Aorta (tissue), 5 donors: ENCODE measurements around the gene NUBP2. TPM values are rescaled to one million over a fixed set of nuclear protein-coding genes. Genes with fewer than 3 reads are reported as not detected.

ENCODE experiments used
- ATAC-seq: fragments of 200-7000 bp; cut with Tn5 transposase; one replicate; pipeline ENCODE4 v1.9.1; 2022; ENCODE audit warnings: moderate library complexity; ENCODE audit not compliant: low FRiP score
- DNase-seq, 2 donors: peaks; one replicate each; pipeline ENCODE4 v3.0.0-alpha.2; 2020
- H3K27ac ChIP-seq, 2 donors: one replicate each; pipeline ENCODE4 v1.5.1; 2013; ENCODE audit warnings: low read length in 2 of 2, mild to moderate bottlenecking in 2 of 2, moderate library complexity in 2 of 2, control low read depth in 1 of 2, inconsistent platforms in 1 of 2, low read depth in 1 of 2
- H3K27me3 ChIP-seq, 2 donors: one replicate each; pipeline ENCODE4 v1.6.1; 2013; ENCODE audit warnings: control low read depth in 1 of 2, low read length in 1 of 2, mild to moderate bottlenecking in 1 of 2, moderate library complexity in 1 of 2; ENCODE audit not compliant: insufficient read depth in 2 of 2, control insufficient read depth in 1 of 2
- H3K36me3 ChIP-seq, 2 donors: one replicate each; pipeline ENCODE4 v1.6.1; 2013; ENCODE audit warnings: control low read depth in 1 of 2, low read length in 1 of 2, mild to moderate bottlenecking in 1 of 2; ENCODE audit not compliant: insufficient read depth in 2 of 2, control insufficient read depth in 1 of 2
- H3K4me1 ChIP-seq, 2 donors: one replicate each; pipeline ENCODE4 v1.6.1; 2013; ENCODE audit warnings: low read length in 2 of 2, control low read depth in 1 of 2, mild to moderate bottlenecking in 1 of 2, moderate library complexity in 1 of 2; ENCODE audit not compliant: insufficient read depth in 2 of 2, control insufficient read depth in 1 of 2
- H3K4me3 ChIP-seq, 2 donors: one replicate each; pipeline ENCODE4 v1.5.1; 2013; ENCODE audit warnings: low read length in 2 of 2, control low read depth in 1 of 2, mild to moderate bottlenecking in 1 of 2
- H3K9me3 ChIP-seq: one replicate; pipeline ENCODE4 v1.6.1; 2013; ENCODE audit warnings: mild to moderate bottlenecking, low read length; ENCODE audit not compliant: control insufficient read depth
- WGBS, 2 donors: extraction: QIAGEN DNeasy Blood & Tissue Kit; methylation state at CpG; one replicate each; pipeline ENCODE4 v1.1.7; 2013; 5-methylcytosine and 5-hydroxymethylcytosine counted together
- intact Hi-C, 2 donors: fragments of 100-400 bp; cut with DNase I; formaldehyde crosslinking; loops; one replicate each; pipeline versions ENCODE4 v1.14.2 to v1.15.0; 2022
- polyA plus RNA-seq, 2 donors: library from polyadenylated mRNA; stranded (reverse); fragments of 200-250 nt; gene quantifications; one replicate each; pipeline ENCODE4 v1.2.3, GENCODE V29; 2013
- total RNA-seq, 2 donors: library from RNA; stranded (reverse); fragmentation: NEBNext Ultra II Directional; extraction: Animal tissue kit (Norgen Biotek cat#: 25700); gene quantifications; one replicate each; pipeline ENCODE4 v1.2.1, GENCODE V29; 2021
- donor health status: healthy with polysubstance abuse.
- donor health status: Bipolar disorder and iron deficiency.
- donor health status: DM: no; HTN: no; CAD: no.
- donor health status: DM: no; HTN: no; CAD: no.
- donor health status: DM: yes; HTN: yes; CAD: no.

The NUBP2 gene
- total and polyA plus RNA-seq, 4 donors, result 30.7 to 92.4 (median 44.1) TPM

DNA sequence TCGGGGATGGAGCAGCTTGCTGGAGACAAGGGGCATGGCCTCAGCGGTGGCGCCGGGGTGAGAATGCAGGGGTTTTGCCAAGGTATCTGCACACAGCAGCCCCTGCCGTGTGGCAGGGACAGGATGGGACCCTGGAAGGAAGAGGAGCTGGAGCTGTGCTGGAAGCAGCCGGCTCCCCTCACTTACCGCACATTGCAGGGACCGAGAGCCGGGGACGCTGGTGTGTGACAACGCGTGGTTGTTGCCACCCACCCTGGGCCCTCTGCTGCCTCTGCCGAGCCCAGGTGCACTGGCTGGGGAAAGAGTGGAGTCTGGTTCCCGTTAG is 3.0 kb downstream of the NUBP2 start:
- intact Hi-C loops, result no loop called here
- Histone ChIP-seq H3K9me3 (no peaks in the 10 kb centered on the region), H3K27ac (no peak overlapping the region), H3K36me3 (no peaks in the 10 kb centered on the region), H3K4me3 (no peak overlapping the region), H3K27me3 (no peaks in the 10 kb centered on the region), H3K4me1 (no peaks in the 10 kb centered on the region)
- 85 to 89% methylated on average over 14 of the region's 14 CpGs for WGBS, 2 donors
- ATAC-seq (no peak), DNase-seq (peak in 1 of 2 donors; percentile 51)

DNA sequence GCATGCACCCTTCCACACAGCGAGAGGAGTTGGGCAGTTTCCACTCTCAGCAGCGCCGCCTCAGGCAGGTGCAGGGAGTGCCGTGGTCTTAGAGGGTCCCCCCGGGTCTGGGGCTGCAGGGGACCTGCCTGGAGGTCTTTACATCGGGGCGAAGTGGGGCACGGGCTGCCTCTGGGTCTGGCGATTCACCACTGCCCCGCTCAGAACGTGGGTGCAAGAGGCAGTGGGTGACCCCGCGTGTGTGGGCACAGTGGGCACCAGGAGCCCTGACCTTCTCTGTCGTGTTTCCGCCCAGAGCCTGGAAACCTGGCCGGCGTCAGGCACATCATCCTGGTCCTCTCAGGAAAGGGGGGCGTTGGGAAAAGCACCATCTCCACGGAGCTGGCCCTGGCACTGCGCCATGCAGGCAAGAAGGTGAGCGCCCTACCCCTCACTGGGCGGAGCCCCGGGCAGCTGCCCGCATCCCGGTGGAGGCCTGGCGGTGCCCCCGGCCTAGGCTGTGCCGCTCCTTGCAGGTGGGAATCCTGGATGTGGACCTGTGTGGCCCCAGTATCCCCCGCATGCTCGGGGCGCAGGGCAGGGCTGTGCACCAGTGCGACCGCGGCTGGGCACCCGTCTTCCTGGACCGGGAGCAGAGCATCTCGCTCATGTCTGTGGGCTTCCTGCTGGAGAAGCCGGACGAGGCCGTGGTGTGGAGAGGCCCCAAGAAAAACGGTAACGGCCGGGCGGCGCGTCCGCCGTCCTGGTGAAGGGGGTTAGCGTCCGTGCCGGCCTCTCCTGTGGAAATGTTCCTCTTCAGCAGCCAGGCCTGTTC is 3.7 kb downstream of the NUBP2 start:
- Histone ChIP-seq H3K4me1 (no peaks in the 10 kb centered on the region), H3K36me3 (no peaks in the 10 kb centered on the region), H3K27me3 (no peaks in the 10 kb centered on the region), H3K27ac (no peak overlapping the region), H3K4me3 (no peak overlapping the region), H3K9me3 (no peaks in the 10 kb centered on the region)
- intact Hi-C loops, result no loop called here
- 85 to 88% methylated on average over 46 to 51 of the region's 51 CpGs for WGBS, 2 donors
- ATAC-seq (no peak), DNase-seq (peak; percentile 41 to 72)

DNA sequence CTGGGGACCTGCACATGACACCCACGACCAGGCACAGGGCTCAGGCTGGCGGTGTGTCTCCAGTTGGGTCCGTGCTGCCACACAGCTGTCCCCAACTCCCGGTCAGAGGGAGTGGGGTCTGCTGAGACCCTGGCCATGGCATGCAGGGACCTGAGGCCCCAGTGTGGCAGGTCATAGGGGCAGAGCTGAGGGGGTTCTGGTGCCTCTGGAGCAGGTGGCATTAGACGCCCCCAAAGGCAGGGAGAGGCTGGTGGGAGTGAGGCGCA is 4.2 kb downstream of the NUBP2 start:
- intact Hi-C loops, result no loop called here
- DNase-seq, result peak in 1 of 2 donors; percentile 61
- Histone ChIP-seq H3K4me1 (no peaks in the 10 kb centered on the region), H3K27me3 (no peaks in the 10 kb centered on the region), H3K4me3 (no peak overlapping the region), H3K36me3 (no peaks in the 10 kb centered on the region), H3K27ac (no peak overlapping the region), H3K9me3 (no peaks in the 10 kb centered on the region)
- no peak for ATAC-seq
- WGBS, 2 donors, result 84 to 85% methylated on average over 6 of the region's 6 CpGs

DNA sequence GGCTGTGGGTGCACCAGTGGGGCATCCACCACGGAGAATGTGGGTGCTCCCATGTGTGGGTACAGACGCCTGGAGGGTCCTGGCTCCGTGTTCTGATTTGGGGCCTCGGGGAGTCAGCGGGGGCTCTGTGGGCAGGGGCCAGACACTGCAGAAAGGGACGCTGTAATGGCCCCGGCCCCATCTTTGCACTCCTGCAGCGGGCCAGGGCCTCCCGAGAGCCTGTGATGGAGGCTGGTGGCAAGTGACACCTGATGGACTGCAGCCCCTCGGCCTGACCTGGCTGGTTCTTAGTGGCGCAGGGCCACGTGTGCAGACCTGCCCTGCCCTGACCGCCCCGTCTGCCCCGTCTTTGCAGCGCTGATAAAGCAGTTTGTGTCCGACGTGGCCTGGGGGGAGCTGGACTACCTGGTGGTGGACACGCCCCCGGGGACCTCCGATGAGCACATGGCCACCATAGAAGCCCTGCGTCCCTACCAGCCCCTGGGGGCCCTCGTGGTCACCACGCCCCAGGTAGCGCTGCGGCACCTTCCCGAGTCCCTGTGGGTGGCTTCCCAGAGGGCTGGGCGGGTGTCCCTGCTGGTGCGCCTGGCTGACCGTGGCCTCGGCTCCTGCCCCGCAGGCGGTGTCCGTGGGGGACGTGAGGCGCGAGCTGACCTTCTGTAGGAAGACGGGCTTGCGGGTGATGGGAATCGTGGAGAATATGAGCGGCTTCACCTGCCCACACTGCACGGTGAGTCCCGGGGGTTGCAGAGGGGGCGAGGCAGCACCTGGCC is 4.7 kb downstream of the NUBP2 start:
- Histone ChIP-seq H3K27me3 (no peaks in the 10 kb centered on the region), H3K4me1 (no peaks in the 10 kb centered on the region), H3K9me3 (no peaks in the 10 kb centered on the region), H3K27ac (no peak overlapping the region), H3K36me3 (no peaks in the 10 kb centered on the region), H3K4me3 (no peak overlapping the region)
- intact Hi-C loops, result no loop called here
- ATAC-seq (no peak), DNase-seq (peak; percentile 44 to 71)
- 91 to 92% methylated on average over 44 of the region's 44 CpGs for WGBS, 2 donors

DNA sequence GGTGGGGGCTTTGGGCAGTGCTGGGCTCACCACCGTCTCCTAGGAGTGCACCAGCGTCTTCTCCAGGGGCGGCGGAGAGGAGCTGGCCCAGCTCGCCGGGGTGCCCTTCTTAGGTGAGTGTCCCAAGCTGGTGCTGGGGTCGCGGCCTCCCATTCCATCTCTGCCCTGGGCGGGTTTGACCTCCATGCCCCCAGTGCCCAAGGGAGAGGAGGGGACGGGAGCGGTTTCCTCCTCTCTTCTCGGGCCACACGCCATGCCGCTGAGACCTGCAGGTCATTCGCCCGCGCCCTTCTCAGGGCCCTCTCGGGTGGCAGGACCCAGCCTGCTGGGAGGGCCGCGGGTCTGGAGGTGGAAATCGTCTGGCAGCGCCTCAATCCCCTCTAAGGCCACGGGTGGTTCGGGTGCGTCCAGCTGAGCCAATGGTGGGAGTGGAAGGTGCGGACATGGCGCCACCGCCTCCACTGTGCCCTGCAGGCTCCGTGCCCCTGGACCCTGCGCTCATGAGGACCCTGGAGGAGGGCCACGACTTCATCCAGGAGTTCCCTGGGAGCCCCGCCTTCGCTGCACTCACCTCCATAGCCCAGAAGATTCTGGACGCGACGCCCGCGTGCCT is 5.4 kb downstream of the NUBP2 start:
- DNase-seq (peak; percentile 43 to 59), ATAC-seq (no peak)
- intact Hi-C loops, result no loop called here
- H3K4me1 ChIP-seq, result no peaks in the 10 kb centered on the region
- H3K27me3 ChIP-seq, result no peaks in the 10 kb centered on the region
- H3K36me3 ChIP-seq, result no peaks in the 10 kb centered on the region
- H3K4me3 ChIP-seq, result no peak overlapping the region
- 91 to 92% methylated on average over 37 to 38 of the region's 38 CpGs for WGBS, 2 donors
- no peaks in the 10 kb centered on the region for H3K9me3 ChIP-seq
- no peak overlapping the region for H3K27ac ChIP-seq

DNA sequence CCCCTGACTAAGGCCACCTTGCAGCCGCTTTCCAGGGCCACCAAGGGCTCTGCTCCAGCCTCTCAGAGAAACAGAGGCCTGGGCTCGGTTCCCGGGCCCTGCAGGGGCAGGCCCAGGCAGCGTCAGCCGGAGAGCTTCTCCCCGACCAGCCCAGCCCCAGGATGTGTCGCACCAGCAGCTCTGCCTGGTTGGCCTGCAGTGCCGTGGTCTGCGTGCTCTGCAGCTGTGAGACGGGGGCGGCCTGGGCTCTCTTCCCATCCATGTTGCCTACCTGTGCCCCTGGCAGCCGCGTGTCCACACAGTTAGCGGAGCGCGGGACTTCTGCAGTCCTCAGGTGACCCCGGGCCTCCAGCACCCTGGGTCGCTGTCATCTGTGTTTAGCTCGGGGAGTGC is 5.9 kb downstream of the NUBP2 start:
- intact Hi-C loops, result no loop called here
- H3K36me3 ChIP-seq, result no peaks in the 10 kb centered on the region
- no peaks in the 10 kb centered on the region for H3K9me3 ChIP-seq
- no peaks in the 10 kb centered on the region for H3K4me1 ChIP-seq
- no peak overlapping the region for H3K27ac ChIP-seq
- 44 to 55% methylated on average over 19 of the region's 19 CpGs for WGBS, 2 donors
- DNase-seq (peak; percentile 42 to 66), ATAC-seq (no peak)
- H3K4me3 ChIP-seq, result no peak overlapping the region
- no peaks in the 10 kb centered on the region for H3K27me3 ChIP-seq

DNA sequence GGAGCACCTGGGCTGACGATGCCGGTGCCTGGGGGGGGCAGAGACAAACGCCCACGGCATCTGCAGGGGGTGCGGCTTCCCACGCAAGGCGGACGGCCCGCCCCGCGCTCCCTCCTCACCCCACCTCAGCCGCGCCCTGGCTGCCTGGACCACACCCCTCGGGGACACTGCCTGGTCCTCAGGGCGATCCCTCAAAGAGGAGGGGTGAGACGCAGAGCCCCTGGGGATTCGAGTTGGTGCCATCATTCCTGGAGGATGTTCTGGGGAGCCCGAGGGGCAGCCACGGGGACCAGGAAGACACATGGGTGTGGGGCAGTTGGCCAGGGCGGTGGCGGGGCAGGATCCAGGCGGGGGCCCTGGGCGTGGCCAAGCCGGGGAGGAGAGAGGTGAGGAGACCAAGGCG is 6.9 kb downstream of the NUBP2 start:
- 88 to 91% methylated on average over 25 of the region's 25 CpGs for WGBS, 2 donors
- DNase-seq, result peak; percentile 44 to 65
- Histone ChIP-seq H3K27ac (no peak overlapping the region), H3K36me3 (no peaks in the 10 kb centered on the region), H3K27me3 (no peaks in the 10 kb centered on the region), H3K9me3 (no peaks in the 10 kb centered on the region), H3K4me3 (no peak overlapping the region), H3K4me1 (no peaks in the 10 kb centered on the region)
- intact Hi-C loops, result no loop called here
- ATAC-seq, result no peak

DNA sequence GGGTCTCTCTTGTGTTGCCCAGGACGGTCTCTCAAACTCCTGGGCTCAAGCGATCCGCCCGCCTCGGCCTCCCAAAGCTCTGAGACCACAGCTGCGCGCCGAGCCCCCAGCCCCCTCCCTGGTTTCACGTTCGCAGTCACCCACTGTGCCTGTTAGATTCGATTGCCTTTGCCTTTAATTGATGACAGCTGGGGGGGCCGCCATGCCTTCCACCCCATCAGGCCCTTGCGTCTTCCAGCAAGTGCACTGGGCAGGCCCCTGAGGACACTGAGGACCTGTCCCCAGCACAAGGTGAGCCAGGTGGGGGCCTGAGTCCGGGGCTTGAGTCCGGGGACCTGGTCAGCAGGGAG is 7.5 kb downstream of the NUBP2 start:
- no peak for ATAC-seq
- peak; percentile 42 to 57 for DNase-seq
- H3K9me3 ChIP-seq, result no peaks in the 10 kb centered on the region
- intact Hi-C loops, result no loop called here
- no peaks in the 10 kb centered on the region for H3K4me1 ChIP-seq
- no peaks in the 10 kb centered on the region for H3K36me3 ChIP-seq
- H3K4me3 ChIP-seq, result no peak overlapping the region
- no peaks in the 10 kb centered on the region for H3K27me3 ChIP-seq
- 93% methylated on average over 15 of the region's 15 CpGs for WGBS, 2 donors
- no peak overlapping the region for H3K27ac ChIP-seq
